Measurements from ENCODE around the gene BRD3OS.

BRD3OS gene

DNA sequence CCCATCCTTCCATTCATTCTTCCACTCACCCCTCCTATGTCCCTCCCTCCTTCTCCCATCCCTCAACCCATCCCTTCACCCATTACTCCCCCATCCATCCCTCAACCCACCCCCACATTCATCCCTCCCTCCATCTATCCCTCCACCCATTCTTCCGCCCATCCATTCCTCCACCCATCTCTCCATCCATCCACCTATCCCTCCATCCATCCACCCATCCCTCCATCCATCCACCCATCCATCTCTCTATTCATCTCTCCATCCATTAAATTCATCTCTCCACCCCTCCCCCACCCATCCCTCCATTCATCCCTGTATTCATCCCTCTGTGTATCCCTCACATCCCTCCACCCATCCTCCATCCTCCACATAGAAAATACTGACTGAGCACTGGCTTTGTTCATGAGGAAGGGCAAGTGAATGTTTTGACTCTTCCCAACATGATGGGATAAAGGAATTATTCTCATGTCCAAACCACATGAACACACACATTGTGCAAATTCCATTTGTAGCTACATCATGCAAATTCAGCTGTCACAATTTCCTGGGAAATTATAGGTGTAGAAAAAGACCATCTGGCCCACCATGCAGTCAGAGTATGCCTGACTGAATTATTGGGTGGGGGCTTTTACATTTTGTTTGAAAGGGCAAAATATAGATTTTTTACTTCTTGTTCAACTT, 26.2 kb upstream of the BRD3OS start:
- Histone ChIP-seq H3K4me3 (ENCODE audit: low read depth in 1 of 2, low read length in 1 of 2) (no peak overlapping the region), H3K4me1 (ENCODE audit: control insufficient read depth in 1 of 2, insufficient read depth in 1 of 2, low read depth in 1 of 2, low read length in 1 of 2) (no peaks in the 10 kb centered on the region), H3K27me3 (peaks cover 39% of the 10 kb centered on the region), H3K36me3 (no peaks in the 10 kb centered on the region), H3K27ac (no peak overlapping the region), H3K9me3 (no peaks in the 10 kb centered on the region)
- TF ChIP-seq, protein P1, sequence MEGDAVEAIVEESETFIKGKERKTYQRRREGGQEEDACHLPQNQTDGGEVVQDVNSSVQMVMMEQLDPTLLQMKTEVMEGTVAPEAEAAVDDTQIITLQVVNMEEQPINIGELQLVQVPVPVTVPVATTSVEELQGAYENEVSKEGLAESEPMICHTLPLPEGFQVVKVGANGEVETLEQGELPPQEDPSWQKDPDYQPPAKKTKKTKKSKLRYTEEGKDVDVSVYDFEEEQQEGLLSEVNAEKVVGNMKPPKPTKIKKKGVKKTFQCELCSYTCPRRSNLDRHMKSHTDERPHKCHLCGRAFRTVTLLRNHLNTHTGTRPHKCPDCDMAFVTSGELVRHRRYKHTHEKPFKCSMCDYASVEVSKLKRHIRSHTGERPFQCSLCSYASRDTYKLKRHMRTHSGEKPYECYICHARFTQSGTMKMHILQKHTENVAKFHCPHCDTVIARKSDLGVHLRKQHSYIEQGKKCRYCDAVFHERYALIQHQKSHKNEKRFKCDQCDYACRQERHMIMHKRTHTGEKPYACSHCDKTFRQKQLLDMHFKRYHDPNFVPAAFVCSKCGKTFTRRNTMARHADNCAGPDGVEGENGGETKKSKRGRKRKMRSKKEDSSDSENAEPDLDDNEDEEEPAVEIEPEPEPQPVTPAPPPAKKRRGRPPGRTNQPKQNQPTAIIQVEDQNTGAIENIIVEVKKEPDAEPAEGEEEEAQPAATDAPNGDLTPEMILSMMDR (IDR thresholded peaks at IDR 0.05): no peak

DNA sequence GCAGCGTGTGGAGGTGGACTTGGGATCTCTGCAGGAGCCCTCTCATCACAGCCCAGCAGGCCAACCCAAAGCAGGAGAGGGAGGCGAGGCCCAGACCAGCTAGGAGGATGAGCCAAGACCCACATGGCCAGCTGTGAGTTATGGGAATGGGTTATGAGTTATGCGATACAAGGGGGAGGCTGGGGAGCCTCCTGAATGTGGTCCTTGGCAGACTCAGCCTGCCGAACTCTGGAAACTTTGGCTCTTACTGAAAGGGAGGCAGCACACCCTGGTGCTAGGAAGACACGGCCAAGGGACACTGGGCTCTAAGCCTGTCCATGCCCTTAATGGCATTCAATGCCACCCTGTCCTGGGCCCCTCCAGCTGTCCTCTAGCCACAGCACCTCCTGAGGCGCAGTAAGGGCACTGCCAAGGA, 25.4 kb upstream of the BRD3OS start:
- Histone ChIP-seq H3K9me3 (no peaks in the 10 kb centered on the region), H3K4me3 (ENCODE audit: low read depth in 1 of 2, low read length in 1 of 2) (no peak overlapping the region), H3K27me3 (peaks cover 31% of the 10 kb centered on the region), H3K27ac (no peak overlapping the region), H3K4me1 (ENCODE audit: control insufficient read depth in 1 of 2, insufficient read depth in 1 of 2, low read depth in 1 of 2, low read length in 1 of 2) (no peaks in the 10 kb centered on the region), H3K36me3 (no peaks in the 10 kb centered on the region)
- TF ChIP-seq, protein P1 (IDR thresholded peaks at IDR 0.05): no peak

DNA sequence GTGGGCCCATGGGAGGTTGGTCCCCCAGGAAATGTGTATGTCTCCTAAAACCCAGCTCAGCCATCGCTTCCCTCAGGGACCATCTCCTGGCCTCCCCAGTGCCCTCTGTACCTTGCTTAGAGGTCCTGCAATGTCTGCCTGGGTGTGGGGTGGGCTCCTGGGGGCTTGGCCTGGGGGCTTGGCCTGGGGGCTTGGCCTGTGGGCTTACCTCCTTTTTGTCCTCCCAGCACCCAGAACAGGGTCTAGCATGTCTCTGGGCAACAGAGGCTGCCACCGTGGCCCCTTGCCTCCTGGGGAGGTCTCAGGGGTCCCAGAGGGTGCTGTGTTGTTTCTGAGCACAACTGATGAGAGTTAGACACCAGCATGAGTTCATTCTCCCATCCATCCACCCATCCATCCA, 22.5 kb upstream of the BRD3OS start:
- peaks cover 17% of the 10 kb centered on the region for H3K27me3 ChIP-seq
- no peak overlapping the region for H3K27ac ChIP-seq

DNA sequence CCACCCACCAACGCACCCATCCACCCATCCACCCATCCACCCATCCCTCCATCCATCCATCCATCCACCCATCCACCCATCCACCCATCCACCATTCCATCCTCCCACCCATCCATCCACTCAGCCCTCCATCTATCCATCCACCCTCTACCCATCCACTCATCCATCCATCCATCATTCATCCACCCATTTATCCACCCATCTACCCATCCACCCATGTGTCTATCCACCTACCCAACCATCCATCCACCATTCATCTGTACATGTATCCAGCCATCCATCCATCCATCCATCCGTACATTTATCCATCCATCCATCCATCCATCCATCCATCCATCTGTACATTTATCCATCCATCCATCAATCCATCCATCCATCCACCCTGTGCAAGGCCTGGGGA, 22.0 kb upstream of the BRD3OS start:
- Histone ChIP-seq H3K27ac (no peak overlapping the region), H3K4me1 (ENCODE audit: control insufficient read depth in 1 of 2, insufficient read depth in 1 of 2, low read depth in 1 of 2, low read length in 1 of 2) (no peaks in the 10 kb centered on the region), H3K4me3 (ENCODE audit: low read depth in 1 of 2, low read length in 1 of 2) (no peak overlapping the region), H3K36me3 (no peaks in the 10 kb centered on the region), H3K9me3 (no peaks in the 10 kb centered on the region), H3K27me3 (peaks cover 22% of the 10 kb centered on the region)
- TF ChIP-seq, protein P1 (IDR thresholded peaks at IDR 0.05): no peak

More for the DNA sequence above, 22.5 kb upstream of the BRD3OS start:
- TF ChIP-seq, protein P1 (IDR thresholded peaks at IDR 0.05): no peak
- Histone ChIP-seq H3K9me3 (no peaks in the 10 kb centered on the region), H3K4me3 (ENCODE audit: low read depth in 1 of 2, low read length in 1 of 2) (no peak overlapping the region), H3K36me3 (no peaks in the 10 kb centered on the region), H3K4me1 (ENCODE audit: control insufficient read depth in 1 of 2, insufficient read depth in 1 of 2, low read depth in 1 of 2, low read length in 1 of 2) (no peaks in the 10 kb centered on the region)

DNA sequence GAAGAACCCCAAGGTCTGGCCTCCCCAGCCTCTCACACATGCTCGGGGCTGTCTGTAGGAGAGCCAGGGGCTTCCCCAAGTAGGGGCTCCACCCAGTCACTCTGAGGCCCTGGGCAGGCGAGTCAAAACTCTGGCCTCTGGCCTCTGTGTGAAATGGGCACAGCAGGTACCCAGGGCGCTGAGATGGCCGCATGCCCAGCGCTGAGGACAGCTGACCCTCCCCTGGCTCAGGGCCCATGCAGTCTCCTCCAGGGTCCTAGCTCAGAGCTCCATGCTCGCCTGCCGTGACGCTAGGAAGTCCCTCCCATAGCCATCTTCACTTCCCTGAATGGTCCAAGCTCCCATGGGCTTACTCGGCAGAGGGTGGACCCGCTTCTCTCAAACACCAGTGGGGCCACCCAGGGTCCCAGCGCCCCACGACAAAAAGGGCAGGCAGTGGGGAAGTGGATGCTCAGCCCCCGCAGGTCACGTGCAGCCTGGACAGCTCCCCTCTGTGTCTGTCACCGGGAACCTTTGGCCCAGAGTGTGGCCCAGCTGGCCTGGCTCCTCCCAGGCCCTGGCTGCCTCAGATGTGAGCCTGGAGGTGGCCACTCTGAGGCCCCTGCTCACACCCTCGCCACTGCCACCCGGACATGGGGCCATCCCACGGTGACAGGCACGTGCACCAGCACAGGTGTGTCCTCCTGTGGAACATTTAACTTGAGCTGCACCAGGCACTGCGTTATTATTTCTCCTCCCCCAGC, 21.0 kb upstream of the BRD3OS start:
- H3K4me1 ChIP-seq (ENCODE audit: control insufficient read depth in 1 of 2, insufficient read depth in 1 of 2, low read depth in 1 of 2, low read length in 1 of 2): no peaks in the 10 kb centered on the region
- H3K36me3 ChIP-seq: no peaks in the 10 kb centered on the region
- H3K27me3 ChIP-seq: peaks cover 32% of the 10 kb centered on the region
- H3K9me3 ChIP-seq: no peaks in the 10 kb centered on the region
- H3K4me3 ChIP-seq (ENCODE audit: low read depth in 1 of 2, low read length in 1 of 2): no peak overlapping the region
- TF ChIP-seq, protein P1 (IDR thresholded peaks at IDR 0.05): no peak
- H3K27ac ChIP-seq: no peak overlapping the region
